GM23338 (cell line): ENCODE data around the gene ABHD10.

ENCODE experiments used
- CTCF ChIP-seq, 2 experiments: fragments of 200-600 bp in 1 of 2; sonication (generic) in 1 of 2; conservative IDR thresholded peaks; 2 replicates each; pipeline versions ENCODE4 v1.5.1 to v1.6.1; 2016 to 2017; ENCODE audit warnings: antibody characterized with exemption in 2 of 2, low read depth in 2 of 2, mild to moderate bottlenecking in 2 of 2, moderate library complexity in 1 of 2
- EZH2 ChIP-seq: fragments of 200-600 bp; sonication (generic); IDR thresholded peaks from one replicate; pipeline ENCODE4 v1.8.0; 2017; ENCODE audit warnings: antibody characterized with exemption, mild to moderate bottlenecking, low read depth; ENCODE audit not compliant: unreplicated experiment
- EZH2phosphoT487 ChIP-seq: fragments of 200-600 bp; sonication (generic); IDR thresholded peaks from one replicate; pipeline ENCODE4 v1.8.1; 2018; ENCODE audit warnings: antibody characterized with exemption; ENCODE audit not compliant: unreplicated experiment
- JUNB ChIP-seq: IDR thresholded peaks from one replicate; pipeline ENCODE4 v1.6.1; 2016; ENCODE audit warnings: antibody characterized with exemption; ENCODE audit not compliant: unreplicated experiment
- POLR2AphosphoS5 ChIP-seq: IDR thresholded peaks from 2 replicates; pipeline ENCODE4 v1.6.1; 2016; ENCODE audit warnings: antibody characterized with exemption, low read depth
- ZNF114 ChIP-seq: fragments of 250-450 bp; sonication (Bioruptor Pico); IDR thresholded peaks from 2 replicates; pipeline ENCODE4 v1.5.0; 2020; ENCODE audit warnings: mild to moderate bottlenecking, moderate library complexity
- ZNF331 ChIP-seq: fragments of 250-450 bp; sonication (Bioruptor Pico); IDR thresholded peaks from 2 replicates; pipeline ENCODE4 v1.5.0; 2020; ENCODE audit warnings: low read depth, mild to moderate bottlenecking, moderate library complexity

- TF ChIP-seq CTCF (conservative IDR thresholded peaks at IDR 0.05; ENCODE audit: low read depth in 2 of 2) (no peak), EZH2 (no peak), EZH2phosphoT487 (no peak), POLR2AphosphoS5 (no peak), ZNF331 (CRISPR knock-in tag) (no peak), JUNB (no peak), ZNF114 (CRISPR knock-in tag) (no peak)
Measured at GRCh38 chr3:112034436-112034835, 55.6 kb downstream of the ABHD10 start, which contains the start of gene TMPRSS7.
